Measurements from ENCODE around the gene CFAP46.
"Not testable (repeated sequence)": the region's sequence is repeated elsewhere in the genome, so short reads cannot be mapped to it uniquely, and the experiment has no call there.

The CFAP46 gene

DNA sequence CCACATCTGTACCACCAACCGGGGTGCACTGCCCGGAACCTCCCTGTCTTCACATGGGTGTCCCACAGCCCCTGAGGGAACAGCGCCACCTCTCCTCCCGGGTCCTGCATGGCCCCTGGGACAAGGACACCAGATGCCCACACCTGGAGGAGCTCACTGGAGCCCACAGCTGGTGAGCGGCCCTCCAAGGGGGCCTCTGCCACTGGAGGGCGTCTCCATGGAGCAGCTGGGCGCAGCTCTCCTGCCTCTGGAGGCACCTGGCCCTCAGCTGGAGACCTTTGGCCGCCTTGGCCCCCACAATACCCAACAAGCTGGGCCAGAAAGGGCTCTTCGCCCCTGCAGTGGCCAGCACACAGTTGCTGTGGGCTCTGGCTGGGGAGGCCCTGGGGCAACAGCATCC lies 149.2 kb downstream of the CFAP46 start:
- H3K27ac ChIP-seq: no peak overlapping the region

DNA sequence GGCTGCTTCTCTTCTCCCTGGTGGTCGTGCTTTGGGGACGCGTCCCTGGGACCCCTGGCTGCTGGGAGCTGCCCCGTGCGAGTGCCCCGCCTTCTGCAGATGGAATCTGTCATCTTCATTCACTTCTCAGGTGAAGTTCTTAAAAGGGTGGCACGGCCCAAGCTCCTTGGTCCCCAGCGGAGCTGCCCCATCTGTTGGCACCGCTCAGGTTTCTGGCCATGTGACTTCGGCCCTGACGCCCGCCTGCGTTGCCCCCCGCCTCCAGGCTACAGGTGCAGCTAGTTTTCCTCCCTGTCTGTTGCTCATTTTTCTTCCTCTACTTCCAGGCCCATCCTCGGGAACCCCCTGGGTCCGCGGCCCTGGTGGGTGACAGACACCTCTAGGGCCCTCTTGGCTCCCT lies 149.6 kb downstream of the CFAP46 start:
- TF ChIP-seq, protein P1, sequence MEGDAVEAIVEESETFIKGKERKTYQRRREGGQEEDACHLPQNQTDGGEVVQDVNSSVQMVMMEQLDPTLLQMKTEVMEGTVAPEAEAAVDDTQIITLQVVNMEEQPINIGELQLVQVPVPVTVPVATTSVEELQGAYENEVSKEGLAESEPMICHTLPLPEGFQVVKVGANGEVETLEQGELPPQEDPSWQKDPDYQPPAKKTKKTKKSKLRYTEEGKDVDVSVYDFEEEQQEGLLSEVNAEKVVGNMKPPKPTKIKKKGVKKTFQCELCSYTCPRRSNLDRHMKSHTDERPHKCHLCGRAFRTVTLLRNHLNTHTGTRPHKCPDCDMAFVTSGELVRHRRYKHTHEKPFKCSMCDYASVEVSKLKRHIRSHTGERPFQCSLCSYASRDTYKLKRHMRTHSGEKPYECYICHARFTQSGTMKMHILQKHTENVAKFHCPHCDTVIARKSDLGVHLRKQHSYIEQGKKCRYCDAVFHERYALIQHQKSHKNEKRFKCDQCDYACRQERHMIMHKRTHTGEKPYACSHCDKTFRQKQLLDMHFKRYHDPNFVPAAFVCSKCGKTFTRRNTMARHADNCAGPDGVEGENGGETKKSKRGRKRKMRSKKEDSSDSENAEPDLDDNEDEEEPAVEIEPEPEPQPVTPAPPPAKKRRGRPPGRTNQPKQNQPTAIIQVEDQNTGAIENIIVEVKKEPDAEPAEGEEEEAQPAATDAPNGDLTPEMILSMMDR (conservative IDR thresholded peaks at IDR 0.05): no peak
- no peak overlapping the region for H3K27ac ChIP-seq

More for the DNA sequence above, 149.2 kb downstream of the CFAP46 start:
- TF ChIP-seq, protein P1 (conservative IDR thresholded peaks at IDR 0.05): no peak

- H3K27ac ChIP-seq: not testable (repeated sequence)
Observed at GRCh38 chr10:132792099-132792498, 150.3 kb downstream of the CFAP46 start.

- H3K27ac ChIP-seq: no peak overlapping the region
- TF ChIP-seq, protein P1 (conservative IDR thresholded peaks at IDR 0.05): no peak
Observed at GRCh38 chr10:132790934-132791829, 151.2 kb downstream of the CFAP46 start.

DNA sequence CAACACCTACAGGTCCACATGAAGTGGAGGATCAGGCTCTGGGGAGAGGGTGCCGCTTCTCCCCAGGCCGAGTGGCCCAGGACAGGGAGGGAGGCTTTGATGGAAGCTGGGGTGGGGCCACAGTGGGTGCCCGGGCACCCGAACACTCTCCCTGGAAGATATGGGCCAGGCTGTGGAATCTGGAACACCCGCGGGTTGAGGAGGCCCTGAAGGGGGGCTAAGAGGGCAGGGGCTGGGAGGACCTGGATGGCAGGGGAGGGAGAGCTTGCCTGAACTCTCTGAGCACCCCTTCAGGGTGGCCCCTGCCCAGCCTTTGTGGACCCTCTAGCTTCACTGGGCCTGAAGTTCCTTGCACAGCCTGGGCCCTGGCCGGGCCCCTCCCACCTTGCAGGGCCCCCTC lies 151.9 kb downstream of the CFAP46 start:
- TF ChIP-seq, protein P1 (conservative IDR thresholded peaks at IDR 0.05): no peak
- H3K27ac ChIP-seq: no peak overlapping the region

GRCh38 chr10:132789659-132790148 lies 152.7 kb downstream of the CFAP46 start:
- no peak overlapping the region for H3K27ac ChIP-seq
- TF ChIP-seq, protein P1 (conservative IDR thresholded peaks at IDR 0.05): no peak

DNA sequence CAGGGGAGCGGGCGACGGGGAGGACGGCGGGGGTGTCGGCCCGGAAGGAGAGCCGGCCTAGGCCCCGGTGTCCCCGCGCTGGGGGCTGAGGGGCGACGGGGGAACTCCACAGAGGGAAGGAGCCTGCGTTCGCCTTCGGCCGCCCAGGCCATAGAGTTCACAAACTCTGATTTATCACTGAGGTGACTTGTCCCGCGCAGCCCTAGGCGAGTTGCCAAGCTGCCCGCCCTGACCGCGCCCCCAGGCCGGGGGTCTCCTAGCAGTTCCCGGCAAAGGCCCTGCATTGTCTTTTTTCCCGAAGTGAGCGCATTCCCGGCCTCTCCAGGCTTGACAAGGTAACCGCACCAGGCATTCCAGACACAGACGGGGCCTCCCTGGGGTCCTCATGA lies 153.5 kb downstream of the CFAP46 start:
- TF ChIP-seq, protein P1 (conservative IDR thresholded peaks at IDR 0.05): no peak
- no peak overlapping the region for H3K27ac ChIP-seq
